Immature natural killer cell (primary cell): ENCODE data around the gene MMP13. TPM values are rescaled to one million over a fixed set of nuclear protein-coding genes. Genes with fewer than 3 reads are reported as not detected.
"Not testable (repeated sequence)": the region's sequence is repeated elsewhere in the genome, so short reads cannot be mapped to it uniquely, and the experiment has no call there.

Source experiments
- DNase-seq, 3 donors: peaks; one replicate each; pipeline ENCODE4 v3.0.0; 2022; ENCODE audit warnings: mixed read lengths in 1 of 3
- H3K27ac Mint-ChIP-seq, 6 donors: one replicate each; pipeline ENCODE4 v1.8.0; 2020; ENCODE audit warnings: mixed read lengths in 6 of 6, mild to moderate bottlenecking in 5 of 6, inconsistent platforms in 4 of 6, moderate library complexity in 3 of 6
- H3K27me3 Mint-ChIP-seq, 3 donors: one replicate each; pipeline ENCODE4 v1.8.0; 2020 to 2021; ENCODE audit warnings: low read depth in 3 of 3, mild to moderate bottlenecking in 3 of 3, mixed read lengths in 3 of 3, moderate library complexity in 3 of 3, inconsistent platforms in 1 of 3
- H3K36me3 Mint-ChIP-seq, 3 donors: one replicate each; pipeline ENCODE4 v1.8.0; 2020; ENCODE audit warnings: mixed read lengths in 3 of 3, inconsistent platforms in 2 of 3, mild to moderate bottlenecking in 2 of 3
- H3K4me1 Mint-ChIP-seq, 2 donors: one replicate each; pipeline ENCODE4 v1.8.0; 2020; ENCODE audit warnings: inconsistent platforms in 2 of 2, mild to moderate bottlenecking in 2 of 2, mixed read lengths in 2 of 2, moderate library complexity in 1 of 2
- H3K4me3 Mint-ChIP-seq, 5 donors: one replicate each; pipeline ENCODE4 v1.8.0; 2020; ENCODE audit warnings: mild to moderate bottlenecking in 5 of 5, mixed read lengths in 5 of 5, inconsistent platforms in 3 of 5, moderate library complexity in 3 of 5
- H3K9me3 Mint-ChIP-seq, 6 donors: one replicate each; pipeline ENCODE4 v1.8.0; 2020; ENCODE audit warnings: mild to moderate bottlenecking in 6 of 6, mixed read lengths in 6 of 6, inconsistent platforms in 4 of 6, moderate library complexity in 3 of 6
- polyA plus RNA-seq, 3 donors: library from polyadenylated mRNA; unstranded; fragments of 300-500 nt; fragmentation: Illumina TruSeq; gene quantifications; one replicate each; pipeline ENCODE4 v1.2.3, GENCODE V29; 2021

MMP13 gene
- polyA plus RNA-seq, result not detected

GRCh38 chr11:102955624-102956023 lies at the start of gene MMP13:
MMP13 (minus strand) TSS chr11:102955732; CDS start chr11:102955705, 27 bp downstream.
- Mint-ChIP-seq H3K9me3 (peaks cover 0 to 1% (median 0%) of the 10 kb centered on the region in 6 donors), H3K27me3 (peaks cover 1 to 7% (median 6%) of the 10 kb centered on the region in 3 donors), H3K4me1 (no peaks in the 10 kb centered on the region), H3K27ac (no peak within 1 kb of the TSS), H3K36me3 (no peaks in the 10 kb centered on the region), H3K4me3 (no peak within 1 kb of the TSS)
- no peak for DNase-seq

- not testable (repeated sequence) for DNase-seq, H3K9me3 Mint-ChIP-seq, H3K27me3 Mint-ChIP-seq, H3K27ac Mint-ChIP-seq, H3K4me1 Mint-ChIP-seq, H3K4me3 Mint-ChIP-seq, H3K36me3 Mint-ChIP-seq
Observed at GRCh38 chr11:103004234-103004633, 48.7 kb upstream of the MMP13 start.

- no peaks in the 10 kb centered on the region for H3K36me3 Mint-ChIP-seq
- no peak overlapping the region for H3K27ac Mint-ChIP-seq
- no peaks in the 10 kb centered on the region for H3K4me1 Mint-ChIP-seq
- H3K27me3 Mint-ChIP-seq, result peaks cover 2 to 8% (median 2%) of the 10 kb centered on the region in 3 donors
- no peak overlapping the region for H3K4me3 Mint-ChIP-seq
- peaks cover 0 to 3% (median 0%) of the 10 kb centered on the region in 6 donors for H3K9me3 Mint-ChIP-seq
- DNase-seq, result no peak
Observed at GRCh38 chr11:102994105-102994504, 38.6 kb upstream of the MMP13 start.

- H3K27ac Mint-ChIP-seq, result no peak overlapping the region
- no peak for DNase-seq
- no peaks in the 10 kb centered on the region for H3K36me3 Mint-ChIP-seq
- peaks cover 0 to 3% (median 0%) of the 10 kb centered on the region in 6 donors for H3K9me3 Mint-ChIP-seq
- no peaks in the 10 kb centered on the region for H3K4me1 Mint-ChIP-seq
- H3K4me3 Mint-ChIP-seq, result no peak overlapping the region
- peaks cover under 1 to 3% (median 2%) of the 10 kb centered on the region in 3 donors for H3K27me3 Mint-ChIP-seq
Observed at GRCh38 chr11:102991776-102992175, 36.2 kb upstream of the MMP13 start.

GRCh38 chr11:102990145-102990544 lies 34.6 kb upstream of the MMP13 start:
- Mint-ChIP-seq H3K4me1 (no peaks in the 10 kb centered on the region), H3K27ac (no peak overlapping the region), H3K4me3 (no peak overlapping the region), H3K27me3 (peaks cover 1 to 3% (median 2%) of the 10 kb centered on the region in 3 donors), H3K9me3 (peaks cover 0 to 3% (median 0%) of the 10 kb centered on the region in 6 donors), H3K36me3 (no peaks in the 10 kb centered on the region)
- DNase-seq, result no peak

- Mint-ChIP-seq H3K4me1 (no peaks in the 10 kb centered on the region), H3K36me3 (no peaks in the 10 kb centered on the region), H3K27me3 (peaks cover 1 to 3% (median 2%) of the 10 kb centered on the region in 3 donors), H3K9me3 (peaks cover 0 to 3% (median 0%) of the 10 kb centered on the region in 6 donors), H3K4me3 (no peak overlapping the region), H3K27ac (no peak overlapping the region)
- DNase-seq, result no peak
Observed at GRCh38 chr11:102989379-102990047, 34.0 kb upstream of the MMP13 start.

- Mint-ChIP-seq H3K36me3 (no peaks in the 10 kb centered on the region), H3K4me1 (no peaks in the 10 kb centered on the region), H3K4me3 (no peak overlapping the region), H3K27me3 (peaks cover 1 to 7% (median 2%) of the 10 kb centered on the region in 3 donors), H3K9me3 (peaks cover 0 to 3% (median 0%) of the 10 kb centered on the region in 6 donors), H3K27ac (no peak overlapping the region)
- DNase-seq, result no peak
Observed at GRCh38 chr11:102986815-102987214, 31.3 kb upstream of the MMP13 start.

- no peak for DNase-seq
Observed at GRCh38 chr11:102985850-102986249, 30.3 kb upstream of the MMP13 start.

GRCh38 chr11:102983486-102983885 lies 28.0 kb upstream of the MMP13 start:
- H3K9me3 Mint-ChIP-seq, result peaks cover 0 to 2% (median 0%) of the 10 kb centered on the region in 6 donors
- no peak overlapping the region for H3K27ac Mint-ChIP-seq
- no peak for DNase-seq
- H3K36me3 Mint-ChIP-seq, result no peaks in the 10 kb centered on the region
- peaks cover 1 to 4% (median 3%) of the 10 kb centered on the region in 3 donors for H3K27me3 Mint-ChIP-seq
- H3K4me1 Mint-ChIP-seq, result no peaks in the 10 kb centered on the region
- no peak overlapping the region for H3K4me3 Mint-ChIP-seq

More at GRCh38 chr11:102985850-102986249, 30.3 kb upstream of the MMP13 start:
- Mint-ChIP-seq H3K27ac (no peak overlapping the region), H3K9me3 (peaks cover 0 to under 1% (median 0%) of the 10 kb centered on the region in 6 donors), H3K4me1 (no peaks in the 10 kb centered on the region), H3K36me3 (no peaks in the 10 kb centered on the region), H3K27me3 (peaks cover 1 to 7% (median 2%) of the 10 kb centered on the region in 3 donors), H3K4me3 (no peak overlapping the region)

- no peak for DNase-seq
- peaks cover 0 to 6% (median 3%) of the 10 kb centered on the region in 3 donors for H3K27me3 Mint-ChIP-seq
- peaks cover 0 to 2% (median 0%) of the 10 kb centered on the region in 6 donors for H3K9me3 Mint-ChIP-seq
- H3K36me3 Mint-ChIP-seq, result no peaks in the 10 kb centered on the region
- no peaks in the 10 kb centered on the region for H3K4me1 Mint-ChIP-seq
- no peak overlapping the region for H3K27ac Mint-ChIP-seq
- H3K4me3 Mint-ChIP-seq, result no peak overlapping the region
Observed at GRCh38 chr11:102981324-102981910, 25.9 kb upstream of the MMP13 start.

GRCh38 chr11:102974552-102975280 lies 19.2 kb upstream of the MMP13 start:
- no peak for DNase-seq
- Mint-ChIP-seq H3K4me3 (no peak overlapping the region), H3K9me3 (no peaks in the 10 kb centered on the region), H3K36me3 (no peaks in the 10 kb centered on the region), H3K27me3 (peaks cover 0 to 3% (median 0%) of the 10 kb centered on the region in 3 donors), H3K27ac (no peak overlapping the region), H3K4me1 (no peaks in the 10 kb centered on the region)

- H3K9me3 Mint-ChIP-seq, H3K27me3 Mint-ChIP-seq, DNase-seq, H3K27ac Mint-ChIP-seq, H3K4me1 Mint-ChIP-seq, H3K36me3 Mint-ChIP-seq, H3K4me3 Mint-ChIP-seq: not testable (repeated sequence)
Observed at GRCh38 chr11:102973698-102974097, 18.2 kb upstream of the MMP13 start.

GRCh38 chr11:102972853-102973252 lies 17.3 kb upstream of the MMP13 start:
- H3K4me3 Mint-ChIP-seq, result no peak overlapping the region
- no peaks in the 10 kb centered on the region for H3K36me3 Mint-ChIP-seq
- no peak for DNase-seq
- H3K27ac Mint-ChIP-seq, result no peak overlapping the region
- H3K27me3 Mint-ChIP-seq, result peaks cover 0 to 3% (median 2%) of the 10 kb centered on the region in 3 donors
- H3K4me1 Mint-ChIP-seq, result no peaks in the 10 kb centered on the region
- peaks cover 0 to 4% (median 0%) of the 10 kb centered on the region in 6 donors for H3K9me3 Mint-ChIP-seq

- Mint-ChIP-seq H3K36me3 (no peaks in the 10 kb centered on the region), H3K27ac (no peak overlapping the region), H3K9me3 (peaks cover 0 to 4% (median 0%) of the 10 kb centered on the region in 6 donors)
Observed at GRCh38 chr11:102971766-102972165, 16.2 kb upstream of the MMP13 start.

More at GRCh38 chr11:102971766-102972165, 16.2 kb upstream of the MMP13 start:
- no peak for DNase-seq
- peaks cover 0 to 2% (median 2%) of the 10 kb centered on the region in 3 donors for H3K27me3 Mint-ChIP-seq
- H3K4me3 Mint-ChIP-seq, result no peak overlapping the region
- no peaks in the 10 kb centered on the region for H3K4me1 Mint-ChIP-seq
